Gastroesophageal sphincter (tissue), 4 donors: ENCODE results near the gene CFAP74. TPM values are rescaled to one million over a fixed set of nuclear protein-coding genes. Genes with fewer than 3 reads are reported as not detected.
"Not testable (repeated sequence)": the region's sequence is repeated elsewhere in the genome, so short reads cannot be mapped to it uniquely, and the experiment has no call there.

Source experiments
- ATAC-seq: fragments of 150-250 bp; one replicate; pipeline ENCODE4 v1.9.1; 2016; ENCODE audit warnings: mild to moderate bottlenecking, moderate library complexity
- H3K27ac ChIP-seq, 4 donors: fragments of 200-600 bp; sonication (generic) in 3 of 4; 1 replicate in 3 of 4; 2 replicates in 1 of 4; pipeline ENCODE4 v1.5.1; 2016 to 2019
- H3K27me3 ChIP-seq: fragments of 200-600 bp; sonication (generic); one replicate; pipeline ENCODE4 v1.5.1; 2019
- H3K36me3 ChIP-seq, 2 donors: fragments of 200-600 bp; sonication (generic); one replicate each; pipeline ENCODE4 v1.5.1; 2019; ENCODE audit warnings: control low read depth in 1 of 2
- H3K4me1 ChIP-seq, 3 donors: fragments of 200-600 bp; sonication (generic); 1 replicate in 2 of 3; 2 replicates in 1 of 3; pipeline ENCODE4 v1.5.1; 2016 to 2019; ENCODE audit warnings: control low read depth in 2 of 3
- H3K4me3 ChIP-seq, 2 donors: fragments of 200-600 bp; sonication (generic); one replicate each; pipeline ENCODE4 v1.5.1; 2019; ENCODE audit warnings: mild to moderate bottlenecking in 1 of 2, moderate library complexity in 1 of 2
- H3K9me3 ChIP-seq, 3 donors: fragments of 200-600 bp; sonication (generic); one replicate each; pipeline ENCODE4 v1.5.1; 2017 to 2019; ENCODE audit warnings: control low read depth in 2 of 3
- EP300 ChIP-seq: sonication (generic); formaldehyde crosslinking; IDR thresholded peaks from one replicate; pipeline ENCODE4 v1.6.1; 2017; ENCODE audit warnings: antibody characterized with exemption, mild to moderate bottlenecking
- POLR2A ChIP-seq, 2 donors: fragments of 450-650 bp; IDR thresholded peaks; one replicate each; pipeline ENCODE4 v1.6.1; 2017; ENCODE audit warnings: antibody characterized with exemption in 2 of 2, mild to moderate bottlenecking in 2 of 2, moderate library complexity in 1 of 2
- POLR2AphosphoS5 ChIP-seq: sonication (generic); formaldehyde crosslinking; IDR thresholded peaks from one replicate; pipeline ENCODE4 v1.6.1; 2017; ENCODE audit warnings: antibody characterized with exemption
- WGBS, 2 donors: methylation state at CpG; one replicate each; pipeline ENCODE4 v1.1.5; 2018; ENCODE audit warnings: low coverage in 1 of 2; 5-methylcytosine and 5-hydroxymethylcytosine counted together
- total RNA-seq, 4 donors: library from RNA; depleted of rRNA; stranded (reverse); fragments of >200 nt; gene quantifications; one replicate each; pipeline ENCODE4 v1.1.0, GENCODE V29; 2016
- TF ChIP-seq, protein P1 (sequence below), 4 experiments: fragments of 200-600 bp in 2 of 4; fragments of 450-650 bp in 2 of 4; sonication (generic) in 1 of 4; IDR thresholded peaks; one replicate each; pipeline ENCODE4 v1.5.1; 2017 to 2019; ENCODE audit warnings: antibody characterized with exemption in 4 of 4, mild to moderate bottlenecking in 2 of 4, moderate library complexity in 2 of 4

CFAP74 gene
- total RNA-seq, 4 donors from 2014 or later: 0.12 TPM; not detected in 3

DNA sequence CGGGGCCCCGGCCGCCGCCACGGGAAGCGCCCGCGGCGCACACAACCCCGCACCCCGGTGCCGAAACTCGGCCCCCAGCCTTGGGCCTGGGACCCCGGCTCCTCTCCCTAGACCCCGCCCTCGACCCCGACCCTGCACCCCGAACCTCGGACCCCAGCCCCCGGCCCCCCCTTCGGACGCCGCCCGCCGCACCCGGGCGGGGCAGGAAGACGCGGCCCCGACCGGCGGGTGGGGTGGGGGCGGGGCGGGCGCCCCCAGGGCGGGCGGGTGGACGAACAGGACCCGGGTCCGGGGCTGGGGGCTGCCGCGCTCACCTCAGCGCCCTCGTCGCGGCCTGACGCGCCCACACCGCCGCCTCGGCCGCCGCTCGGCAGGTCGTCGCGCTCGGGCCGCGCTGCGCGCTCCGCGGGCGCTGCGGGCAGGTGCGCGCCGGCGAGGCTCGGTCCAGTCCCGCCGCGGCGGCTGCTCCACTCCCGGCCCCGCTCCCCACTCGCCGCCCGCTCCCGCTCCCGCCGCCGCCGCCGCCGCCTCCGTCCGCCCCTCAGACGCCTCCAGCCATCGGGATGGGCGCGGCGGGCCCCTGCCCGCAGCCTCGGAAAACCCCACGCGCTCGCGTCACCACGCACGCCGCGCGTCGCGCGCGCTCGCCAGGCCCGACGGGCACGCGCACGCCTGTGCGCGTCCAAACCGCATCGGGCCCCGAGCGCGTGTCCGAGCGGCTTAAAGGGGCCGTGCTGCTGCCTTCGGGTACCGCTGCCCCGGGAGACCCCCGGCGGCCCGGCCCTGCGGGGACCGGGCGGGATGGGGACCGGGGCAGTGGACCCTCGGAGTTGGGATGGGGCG is 112.9 kb downstream of the CFAP74 start, which contains the start of gene GNB1:
GNB1 (minus strand) TSS at position 582 of the 843 bp plus-strand sequence. CDS start 65,634 bp downstream, outside the sequence.
- no peaks in the 10 kb centered on the region for H3K9me3 ChIP-seq
- no CpG with 5 or more reads among the region's 137 CpGs for WGBS, 2 donors
- H3K36me3 ChIP-seq: no peaks in the 10 kb centered on the region
- TF ChIP-seq, protein P1, sequence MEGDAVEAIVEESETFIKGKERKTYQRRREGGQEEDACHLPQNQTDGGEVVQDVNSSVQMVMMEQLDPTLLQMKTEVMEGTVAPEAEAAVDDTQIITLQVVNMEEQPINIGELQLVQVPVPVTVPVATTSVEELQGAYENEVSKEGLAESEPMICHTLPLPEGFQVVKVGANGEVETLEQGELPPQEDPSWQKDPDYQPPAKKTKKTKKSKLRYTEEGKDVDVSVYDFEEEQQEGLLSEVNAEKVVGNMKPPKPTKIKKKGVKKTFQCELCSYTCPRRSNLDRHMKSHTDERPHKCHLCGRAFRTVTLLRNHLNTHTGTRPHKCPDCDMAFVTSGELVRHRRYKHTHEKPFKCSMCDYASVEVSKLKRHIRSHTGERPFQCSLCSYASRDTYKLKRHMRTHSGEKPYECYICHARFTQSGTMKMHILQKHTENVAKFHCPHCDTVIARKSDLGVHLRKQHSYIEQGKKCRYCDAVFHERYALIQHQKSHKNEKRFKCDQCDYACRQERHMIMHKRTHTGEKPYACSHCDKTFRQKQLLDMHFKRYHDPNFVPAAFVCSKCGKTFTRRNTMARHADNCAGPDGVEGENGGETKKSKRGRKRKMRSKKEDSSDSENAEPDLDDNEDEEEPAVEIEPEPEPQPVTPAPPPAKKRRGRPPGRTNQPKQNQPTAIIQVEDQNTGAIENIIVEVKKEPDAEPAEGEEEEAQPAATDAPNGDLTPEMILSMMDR (IDR thresholded peaks at IDR 0.05): peak in 2 of 4 experiments; percentile 11 to 34
- TF ChIP-seq POLR2AphosphoS5 (peak; percentile 72), POLR2A (IDR thresholded peaks at IDR 0.05) (peak; percentile 70 to 80), EP300 (no peak)
- peaks cover 0 to 80% (median 38%) of the 10 kb centered on the region in 3 donors for H3K4me1 ChIP-seq
- H3K27ac ChIP-seq: peak within 1 kb of the TSS; percentile 78 to 98 (median 96)
- ATAC-seq: peak; percentile 92
- H3K4me3 ChIP-seq: peak within 1 kb of the TSS; percentile 65 to 98
- H3K27me3 ChIP-seq: peaks cover 12% of the 10 kb centered on the region

DNA sequence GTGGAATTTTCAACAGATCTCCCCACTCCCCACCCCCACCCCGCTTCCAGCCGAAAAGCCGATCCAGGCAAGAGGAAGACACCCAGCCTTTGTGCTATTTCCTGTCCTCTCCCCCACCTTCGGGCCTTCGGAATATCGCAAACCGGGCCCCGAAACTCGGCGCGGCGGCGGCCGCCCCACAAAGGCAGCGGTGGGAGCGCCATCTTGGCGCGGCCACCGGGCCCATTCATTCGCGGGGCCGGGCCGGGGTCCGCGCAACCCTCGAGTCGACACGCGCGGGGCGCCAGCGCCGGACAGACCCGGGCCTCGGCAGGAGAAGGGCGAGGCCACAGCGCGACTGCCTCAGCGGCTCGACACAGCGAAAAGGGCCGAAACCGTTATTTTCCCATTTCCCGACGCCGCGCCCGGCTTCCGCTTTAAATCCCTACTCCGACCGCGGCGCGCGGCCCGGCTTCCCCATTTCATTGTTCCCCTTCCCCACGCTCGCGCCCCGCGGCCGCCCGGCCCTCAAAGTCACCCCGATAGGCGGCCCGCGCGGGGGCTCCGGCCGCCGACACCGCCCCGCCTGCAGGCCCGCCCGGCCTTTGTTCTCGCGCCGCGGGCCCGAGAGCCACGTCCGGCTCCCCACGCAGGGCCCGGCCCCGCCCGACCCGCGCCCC is 113.6 kb downstream of the CFAP74 start:
- no peaks in the 10 kb centered on the region for H3K36me3 ChIP-seq
- H3K27me3 ChIP-seq: peaks cover 4% of the 10 kb centered on the region
- WGBS, 2 donors: 0% methylated on average over 2 to 3 of the region's 88 CpGs
- peaks cover 0 to 79% (median 37%) of the 10 kb centered on the region in 3 donors for H3K4me1 ChIP-seq
- ATAC-seq: peak; percentile 22
- H3K9me3 ChIP-seq: no peaks in the 10 kb centered on the region
- H3K27ac ChIP-seq: peak overlapping the region; percentile 78 to 98 (median 96)
- TF ChIP-seq POLR2A (IDR thresholded peaks at IDR 0.05): no peak
- no peak for TF ChIP-seq POLR2AphosphoS5
- TF ChIP-seq EP300: no peak
- TF ChIP-seq, protein P1 (IDR thresholded peaks at IDR 0.05): no peak
- H3K4me3 ChIP-seq: peak overlapping the region; percentile 65 to 98

DNA sequence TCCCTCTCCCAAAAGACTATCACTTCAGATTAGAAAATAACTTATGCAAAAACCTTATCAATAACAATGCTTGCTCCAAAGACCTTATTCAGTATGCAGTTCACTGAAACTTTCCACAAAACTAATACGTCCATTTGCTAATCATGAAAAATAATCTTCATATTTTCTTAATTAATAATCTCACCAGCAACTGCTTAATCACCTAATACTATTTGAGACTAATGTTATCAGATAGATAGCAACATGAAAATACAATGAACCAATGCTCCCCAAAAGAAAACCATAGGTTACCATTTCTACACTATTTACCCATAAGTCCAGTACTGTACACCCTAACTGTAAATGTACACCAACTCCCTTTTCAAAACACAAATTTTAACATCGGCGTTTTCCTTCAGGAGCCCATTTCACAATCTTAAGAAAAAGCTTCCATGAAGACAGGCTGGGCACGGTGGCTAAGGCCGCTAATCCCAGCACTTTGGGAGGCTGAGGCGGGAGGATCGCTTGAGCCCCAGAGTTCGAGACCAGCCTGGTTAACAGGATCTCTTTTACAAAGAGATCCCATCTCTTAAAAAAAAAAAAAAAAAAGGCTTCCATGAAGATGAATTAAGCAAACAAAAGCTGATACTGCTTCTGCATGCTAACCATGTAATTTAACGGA is 114.4 kb downstream of the CFAP74 start:
- TF ChIP-seq, protein P1 (IDR thresholded peaks at IDR 0.05): no peak
- no peak for TF ChIP-seq POLR2AphosphoS5
- TF ChIP-seq POLR2A (IDR thresholded peaks at IDR 0.05): no peak
- no peak for TF ChIP-seq EP300
- Histone ChIP-seq H3K36me3 (no peaks in the 10 kb centered on the region), H3K4me3 (peak overlapping the region; percentile 65 to 98), H3K4me1 (peaks cover 0 to 79% (median 29%) of the 10 kb centered on the region in 3 donors), H3K9me3 (no peaks in the 10 kb centered on the region), H3K27ac (peak overlapping the region in 2 of 4 donors; percentile 94 to 97), H3K27me3 (no peaks in the 10 kb centered on the region)
- WGBS, 2 donors: 5% methylated on average over 9 of the region's 9 CpGs
- ATAC-seq: no peak

DNA sequence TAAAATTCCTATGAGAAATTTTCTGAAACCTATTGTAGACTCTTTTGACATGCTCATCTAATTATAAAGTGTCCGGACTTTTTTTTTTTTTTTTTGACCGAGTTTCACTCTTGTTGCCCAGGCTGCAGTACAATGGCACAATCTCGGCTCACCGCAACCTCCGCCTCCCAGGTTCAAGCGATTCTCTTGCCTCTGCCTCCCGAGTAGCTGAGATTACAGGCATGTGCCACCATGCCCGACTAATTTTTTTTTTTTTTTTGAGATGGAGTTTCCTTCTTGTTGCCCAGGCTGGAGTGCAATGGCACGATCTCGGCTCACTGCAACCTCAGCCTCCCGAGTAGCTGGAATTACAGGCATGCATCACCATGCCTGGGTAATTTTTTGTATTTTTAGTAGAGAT is 119.7 kb downstream of the CFAP74 start:
- H3K9me3 ChIP-seq, H3K36me3 ChIP-seq, H3K27me3 ChIP-seq, ATAC-seq, H3K4me3 ChIP-seq: not testable (repeated sequence)
- Histone ChIP-seq H3K4me1 (peaks cover 0 to 98% (median 39%) of the 10 kb centered on the region in 3 donors), H3K27ac (peak overlapping the region in 1 of 4 donors; percentile 31)
- 54 to 73% methylated on average over 3 to 11 of the region's 11 CpGs for WGBS, 2 donors
